PC-9 (cell line): ENCODE results near the gene HNRNPA2B1. TPM values are rescaled to one million over a fixed set of nuclear protein-coding genes. Genes with fewer than 3 reads are reported as not detected.

Experiments used
- BruUV-seq: library from RNA; stranded (reverse); fragments of 400-500 nt; replicated peaks from 2 replicates; lab custom pipeline; 2021; lab: Mats Ljungman, UMichigan
- CTCF ChIA-PET: fragments of 300-600 bp; sonication (Branson Sonifier 250); formaldehyde crosslinking; loops from one replicate; lab custom pipeline; 2022; ENCODE audit warnings: antibody characterized with exemption; lab: Charles Lee
- POLR2A ChIA-PET: fragments of 300-600 bp; sonication (Branson Sonifier 250); formaldehyde crosslinking; loops from one replicate; lab custom pipeline; 2022; ENCODE audit warnings: antibody characterized with exemption; ENCODE audit not compliant: unreplicated experiment; lab: Charles Lee
- DNase-seq, 2 experiments: peaks; one replicate each; pipeline versions ENCODE4 v3.0.0 to v3.0.0-alpha.2; 2015 to 2022; ENCODE audit warnings: mixed read lengths in 1 of 2
- H2AFZ ChIP-seq: fragments of 200-600 bp; sonication (generic); 2 replicates; pipeline ENCODE4 v1.8.1; 2017; ENCODE audit warnings: antibody characterized with exemption
- H3F3A ChIP-seq: fragments of 200-600 bp; sonication (generic); 2 replicates; pipeline ENCODE4 v1.8.1; 2017; ENCODE audit warnings: antibody characterized with exemption, mild to moderate bottlenecking, low read depth; ENCODE audit not compliant: insufficient read depth
- H3K27ac ChIP-seq: fragments of 200-600 bp; sonication (generic); 2 replicates; pipeline ENCODE4 v1.6.1; 2016; ENCODE audit warnings: mixed run types
- H3K27me3 ChIP-seq: fragments of 200-600 bp; sonication (generic); 2 replicates; pipeline ENCODE4 v1.6.1; 2016; ENCODE audit warnings: low read depth, mixed run types; ENCODE audit not compliant: insufficient read depth
- H3K36me3 ChIP-seq: fragments of 200-600 bp; sonication (generic); 2 replicates; pipeline ENCODE4 v1.6.1; 2016; ENCODE audit warnings: low read depth, mixed run types
- H3K4me1 ChIP-seq: fragments of 200-600 bp; sonication (generic); replicated peaks from 2 replicates; pipeline ENCODE4 v1.6.1; 2016; ENCODE audit warnings: mixed run types; ENCODE audit not compliant: insufficient read depth
- H3K4me2 ChIP-seq: fragments of 200-600 bp; sonication (generic); 2 replicates; pipeline ENCODE4 v1.6.1; 2017; ENCODE audit warnings: mixed run types
- H3K4me3 ChIP-seq: fragments of 200-600 bp; sonication (generic); 2 replicates; pipeline ENCODE4 v1.6.1; 2016; ENCODE audit warnings: mixed run types
- H3K79me2 ChIP-seq: fragments of 200-600 bp; sonication (generic); 2 replicates; pipeline ENCODE4 v1.6.1; 2017; ENCODE audit warnings: low read depth, mixed run types
- H3K9me2 ChIP-seq: fragments of 200-600 bp; sonication (generic); 2 replicates; pipeline ENCODE4 v1.8.1; 2017; ENCODE audit warnings: mild to moderate bottlenecking; ENCODE audit not compliant: insufficient read depth
- H3K9me3 ChIP-seq: fragments of 200-600 bp; sonication (generic); 2 replicates; pipeline ENCODE4 v1.8.1; 2016; ENCODE audit warnings: low read depth; ENCODE audit not compliant: insufficient read depth
- H4K20me1 ChIP-seq: fragments of 200-600 bp; sonication (generic); 2 replicates; pipeline ENCODE4 v1.8.1; 2017; ENCODE audit not compliant: insufficient read depth
- EZH2 ChIP-seq: fragments of 200-600 bp; sonication (generic); IDR thresholded peaks from 2 replicates; pipeline ENCODE4 v1.8.0; 2017; ENCODE audit warnings: antibody characterized with exemption, low read depth
- intact Hi-C: fragments of 100-400 bp; cut with micrococcal nuclease; formaldehyde crosslinking; loops from one replicate; pipeline ENCODE4 v1.10.0; 2022; ENCODE audit not compliant: unreplicated experiment
- total RNA-seq: library from RNA; stranded (reverse); gene quantifications from 2 replicates; pipeline ENCODE4 v1.2.3, GENCODE V29; 2021
- TF ChIP-seq, protein P1 (sequence below): fragments of 200-600 bp; sonication (generic); conservative IDR thresholded peaks from 2 replicates; pipeline ENCODE4 v1.6.1; 2017; ENCODE audit warnings: mixed run types, antibody characterized with exemption, mild to moderate bottlenecking, moderate library complexity

Gene HNRNPA2B1
- total RNA-seq, 1 experiment from 2014 or later, result 792 TPM

DNA sequence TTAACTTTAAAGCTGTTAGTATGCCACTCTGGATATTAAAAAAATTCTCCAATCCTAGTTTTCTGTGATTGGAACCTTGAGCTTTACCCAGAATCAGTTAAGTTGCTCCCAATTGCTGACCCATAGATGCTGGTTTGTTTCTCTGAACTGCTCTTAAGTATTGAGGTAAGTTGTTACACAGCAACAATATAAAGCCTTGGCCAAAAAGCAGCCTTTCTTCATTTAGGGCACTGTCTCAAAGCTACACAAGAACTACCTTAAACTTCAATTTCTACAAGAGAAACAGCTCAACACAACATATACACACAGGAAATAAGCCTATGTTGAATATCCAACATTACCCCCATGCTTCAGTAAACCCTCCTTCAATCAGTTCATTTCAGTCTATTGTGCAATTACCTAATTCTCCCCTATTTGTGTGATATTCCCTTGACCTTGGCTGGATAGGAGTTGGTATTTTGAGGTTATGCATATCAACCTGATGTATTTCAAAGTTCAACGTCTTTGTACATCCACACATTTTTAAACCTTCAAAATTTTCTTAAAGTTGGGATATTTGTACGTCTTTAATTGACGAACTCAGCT lies 11.5 kb downstream of the HNRNPA2B1 start:
- Histone ChIP-seq H3K4me3 (no peak overlapping the region), H3K36me3 (peaks cover 75% of the 10 kb centered on the region), H3K4me2 (no peak overlapping the region), H3K9me3 (no peaks in the 10 kb centered on the region), H3K9me2 (no peaks in the 10 kb centered on the region), H3F3A (peaks cover 100% of the 10 kb centered on the region), H3K4me1 (peaks cover 12% of the 10 kb centered on the region), H3K27ac (peak overlapping the region; percentile 41), H2AFZ (no peak overlapping the region), H4K20me1 (peaks cover 70% of the 10 kb centered on the region), H3K79me2 (peaks cover 55% of the 10 kb centered on the region), H3K27me3 (no peaks in the 10 kb centered on the region)
- TF ChIP-seq EZH2, result no peak
- TF ChIP-seq, protein P1, sequence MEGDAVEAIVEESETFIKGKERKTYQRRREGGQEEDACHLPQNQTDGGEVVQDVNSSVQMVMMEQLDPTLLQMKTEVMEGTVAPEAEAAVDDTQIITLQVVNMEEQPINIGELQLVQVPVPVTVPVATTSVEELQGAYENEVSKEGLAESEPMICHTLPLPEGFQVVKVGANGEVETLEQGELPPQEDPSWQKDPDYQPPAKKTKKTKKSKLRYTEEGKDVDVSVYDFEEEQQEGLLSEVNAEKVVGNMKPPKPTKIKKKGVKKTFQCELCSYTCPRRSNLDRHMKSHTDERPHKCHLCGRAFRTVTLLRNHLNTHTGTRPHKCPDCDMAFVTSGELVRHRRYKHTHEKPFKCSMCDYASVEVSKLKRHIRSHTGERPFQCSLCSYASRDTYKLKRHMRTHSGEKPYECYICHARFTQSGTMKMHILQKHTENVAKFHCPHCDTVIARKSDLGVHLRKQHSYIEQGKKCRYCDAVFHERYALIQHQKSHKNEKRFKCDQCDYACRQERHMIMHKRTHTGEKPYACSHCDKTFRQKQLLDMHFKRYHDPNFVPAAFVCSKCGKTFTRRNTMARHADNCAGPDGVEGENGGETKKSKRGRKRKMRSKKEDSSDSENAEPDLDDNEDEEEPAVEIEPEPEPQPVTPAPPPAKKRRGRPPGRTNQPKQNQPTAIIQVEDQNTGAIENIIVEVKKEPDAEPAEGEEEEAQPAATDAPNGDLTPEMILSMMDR, result no peak
- POLR2A ChIA-PET, result interaction anchor here (0.6 kb wide), 1 partner anchor 173 kb away, joined by 3 read pairs; no protein-coding TSS in a partner anchor
- CTCF ChIA-PET, result interaction anchor here (0.6 to 2.6 kb wide), 2 partner anchors 9 to 37 kb away, joined by 4 to 16 read pairs; partner anchors contain the start of gene NFE2L3
- no peak for DNase-seq
- intact Hi-C loops, result no loop called here
- BruUV-seq, result no TSS peak

DNA sequence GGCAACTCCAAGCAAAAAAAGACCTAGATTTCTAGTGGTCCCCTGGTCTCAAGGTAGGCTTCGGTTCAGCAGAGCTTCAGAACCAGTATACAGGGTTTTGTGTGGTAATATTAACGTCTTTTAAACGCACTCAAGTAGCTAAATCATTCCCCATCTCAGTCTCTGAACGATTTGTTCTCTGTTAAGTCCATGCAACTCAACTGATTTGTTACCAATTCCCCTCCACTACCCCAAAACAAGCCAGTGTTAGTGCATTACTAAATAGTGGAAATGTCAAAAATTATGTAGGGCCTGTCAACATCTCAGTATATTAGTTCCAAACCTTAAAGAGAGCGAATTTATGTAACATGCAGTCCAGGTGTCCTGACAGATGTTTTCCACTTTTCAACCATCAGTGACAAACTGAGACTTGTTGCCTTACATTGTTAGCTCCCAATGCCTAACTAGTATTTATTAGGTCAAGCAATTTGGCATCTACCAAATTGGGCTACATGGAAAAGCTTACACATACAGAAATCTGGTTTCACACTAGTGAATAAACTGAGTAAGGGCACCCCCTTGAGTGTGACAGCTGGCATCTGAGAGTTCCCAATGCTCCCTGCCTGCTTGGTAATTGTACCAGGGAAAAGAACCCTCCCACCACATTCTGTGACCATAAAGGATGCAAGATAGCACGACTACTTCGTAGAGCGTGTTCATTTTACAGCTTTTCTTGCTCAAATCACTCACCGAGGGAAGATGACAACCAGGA lies 12.2 kb downstream of the HNRNPA2B1 start:
- peak overlapping the region; percentile 41 for H3K27ac ChIP-seq
- TF ChIP-seq EZH2, result no peak
- TF ChIP-seq, protein P1, result no peak
- H3K9me2 ChIP-seq, result no peaks in the 10 kb centered on the region
- peaks cover 74% of the 10 kb centered on the region for H3K36me3 ChIP-seq
- no peak overlapping the region for H2AFZ ChIP-seq
- no TSS peak for BruUV-seq
- ChIA-PET CTCF (interaction anchor here (0.6 to 2.6 kb wide), 3 partner anchors 10 to 98 kb away, joined by 3 to 16 read pairs (median 3); partner anchors contain the start of gene NFE2L3), POLR2A (interaction anchor here (0.6 to 0.9 kb wide), 3 partner anchors 22 to 173 kb away, joined by 3 to 15 read pairs (median 6); no protein-coding TSS in a partner anchor)
- intact Hi-C loops, result no loop called here
- peaks cover 11% of the 10 kb centered on the region for H3K4me1 ChIP-seq
- H3F3A ChIP-seq, result peaks cover 100% of the 10 kb centered on the region
- no peak for DNase-seq
- no peak overlapping the region for H3K4me3 ChIP-seq
- peaks cover 48% of the 10 kb centered on the region for H3K79me2 ChIP-seq
- H3K9me3 ChIP-seq, result no peaks in the 10 kb centered on the region
- H3K4me2 ChIP-seq, result no peak overlapping the region
- peaks cover 66% of the 10 kb centered on the region for H4K20me1 ChIP-seq
- no peaks in the 10 kb centered on the region for H3K27me3 ChIP-seq

DNA sequence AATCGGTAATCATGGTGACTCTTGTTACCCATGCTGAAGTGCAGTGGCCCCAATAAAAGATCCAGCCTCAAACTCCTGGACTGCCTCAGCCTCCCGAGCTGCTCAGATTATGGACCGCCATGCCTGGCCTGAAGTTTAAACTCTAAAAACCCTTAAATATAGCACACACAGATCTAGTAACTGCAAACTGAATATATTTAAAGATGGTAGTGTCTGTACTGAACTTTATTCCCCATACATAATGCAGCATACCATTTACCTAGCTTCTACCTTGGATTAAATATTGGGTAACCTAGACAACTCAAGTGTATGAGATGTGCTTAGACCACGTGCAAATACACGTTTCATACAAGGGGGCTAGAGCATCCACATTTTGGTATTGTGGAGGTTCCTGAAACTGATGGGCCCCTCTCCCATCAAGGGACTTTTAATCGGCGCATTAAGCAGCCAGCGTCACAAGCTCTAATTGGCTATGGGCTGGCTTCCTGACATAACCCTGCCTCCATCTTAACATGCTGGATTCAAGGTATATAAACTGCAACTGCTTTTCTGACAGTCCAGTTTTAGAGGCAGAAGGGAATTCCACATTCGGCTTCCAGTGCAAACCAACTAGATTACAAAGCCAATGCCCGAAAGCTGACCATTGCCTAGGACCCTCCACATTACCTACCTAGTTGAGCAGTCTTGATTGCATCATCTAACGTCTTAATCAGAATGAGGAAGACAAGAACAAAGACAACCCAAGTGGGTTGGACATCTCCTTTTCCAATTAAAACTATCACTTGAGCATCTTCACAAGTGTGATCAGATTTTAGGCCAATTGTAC lies 13.0 kb downstream of the HNRNPA2B1 start:
- POLR2A ChIA-PET, result interaction anchor here (0.6 to 0.9 kb wide), 2 partner anchors 21 to 120 kb away, joined by 6 to 15 read pairs; no protein-coding TSS in a partner anchor
- peaks cover 3% of the 10 kb centered on the region; the same call in 1 of the 2 replicates for H3K4me1 ChIP-seq

More for the DNA sequence above, 13.0 kb downstream of the HNRNPA2B1 start:
- Histone ChIP-seq H4K20me1 (peaks cover 63% of the 10 kb centered on the region), H3K9me2 (no peaks in the 10 kb centered on the region), H3K27me3 (no peaks in the 10 kb centered on the region), H3F3A (peaks cover 100% of the 10 kb centered on the region), H3K79me2 (peaks cover 40% of the 10 kb centered on the region), H2AFZ (no peak overlapping the region), H3K4me2 (no peak overlapping the region), H3K4me3 (no peak overlapping the region), H3K27ac (peak overlapping the region; percentile 41), H3K9me3 (no peaks in the 10 kb centered on the region), H3K36me3 (peaks cover 66% of the 10 kb centered on the region)
- CTCF ChIA-PET, result interaction anchor here (0.6 to 2.6 kb wide), 4 partner anchors 10 to 98 kb away, joined by 3 to 16 read pairs (median 3); partner anchors contain the start of gene NFE2L3
- intact Hi-C loops, result no loop called here
- TSS peak; percentile 0 for BruUV-seq
- no peak for DNase-seq
- TF ChIP-seq, protein P1, result no peak
- no peak for TF ChIP-seq EZH2
